ENCODE data around the gene USP13. TPM values are rescaled to one million over a fixed set of nuclear protein-coding genes. Genes with fewer than 3 reads are reported as not detected.
A peak's percentile ranks its signal among the peaks of the same experiment; 100 is the strongest.

USP13 gene
- total and polyA plus RNA-seq, 10 of the 15 experiments (the other 5 are each of a cell fraction or from before 2014, with no cell fraction given), result 3.2 to 20.8 (median 9.0) TPM

DNA sequence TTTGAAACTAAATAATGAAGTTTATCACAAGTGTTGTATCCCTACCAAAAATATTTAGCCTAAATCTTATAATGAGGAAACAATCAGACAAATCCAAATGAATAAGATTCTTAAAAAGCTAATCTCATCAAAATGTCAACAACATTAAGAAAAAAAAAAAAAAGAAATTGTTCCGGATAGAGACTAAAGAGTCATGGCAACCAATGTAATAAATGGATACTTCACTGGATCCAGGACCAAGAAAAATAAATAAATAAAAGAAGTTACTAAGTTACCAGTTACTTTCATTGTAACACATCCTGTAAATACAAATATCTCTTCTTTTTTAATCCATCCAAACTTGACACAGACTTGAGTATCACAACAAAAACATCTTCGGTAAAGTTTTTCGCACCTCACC lies 49.0 kb upstream of the USP13 start:
- Histone ChIP-seq H2AFZ (ENCODE audit: control insufficient read depth, low read depth, low read length) (peak overlapping the region; percentile 97), H3K4me2 (ENCODE audit: control insufficient read depth, insufficient read depth) (peak overlapping the region; percentile 49), H3K9ac (ENCODE audit: control insufficient read depth, insufficient read depth, low read length) (peak overlapping the region; percentile 90), H3K79me2 (ENCODE audit: control insufficient read depth, insufficient read depth, low read length) (peaks cover 52% of the 10 kb centered on the region), H3K36me3 (ENCODE audit: control insufficient read depth in 2 of 2, insufficient read depth in 2 of 2, low read length in 1 of 2) (peaks cover 4 to 17% of the 10 kb centered on the region in 2 experiments; a peak in 3 of 4 replicates), H3K27me3 (replicated peaks in 1 of 2; ENCODE audit: control insufficient read depth in 2 of 2, insufficient read depth in 2 of 2, low read length in 1 of 2) (no peaks in the 10 kb centered on the region), H3K27ac (ENCODE audit: control insufficient read depth, insufficient read depth) (peak overlapping the region; percentile 69), H3K4me1 (ENCODE audit: control insufficient read depth, insufficient read depth, low read length) (peaks cover 16% of the 10 kb centered on the region), H4K20me1 (ENCODE audit: control insufficient read depth, insufficient read depth) (no peaks in the 10 kb centered on the region), H3K9me3 (replicated peaks; ENCODE audit: control insufficient read depth, insufficient read depth, low read length) (no peaks in the 10 kb centered on the region), H3K4me3 (peak overlapping the region; percentile 78)
- ChIA-PET CTCF (no interaction called here), RAD21 (ENCODE audit: unreplicated experiment) (no interaction called here), SMC1A (ENCODE audit: uncharacterized antibody, unreplicated experiment) (interaction anchor here (1.4 to 1.5 kb wide), 2 partner anchors 34 to 41 kb away, joined by 3 to 4 read pairs; partner anchors contain the start of gene ACTL6A), POLR2A (interaction anchor here (0.6 to 1.8 kb wide), 5 partner anchors 9 to 257 kb away, joined by 3 to 6 read pairs (median 3); partner anchors contain the start of genes MFN1 and USP13)
- DNase-seq (ENCODE audit: low read depth, low spot score), result no peak
- ATAC-seq, result no peak
- in situ Hi-C loops (cut with MboI) (no loop called here), intact Hi-C loops (cut with micrococcal nuclease; ENCODE audit: unreplicated experiment) (loop anchor here (2.0 to 5.0 kb wide), 2 partner anchors 49 to 257 kb away; partner anchors contain the start of genes MFN1 and USP13)
- no TSS peak for BruUV-seq (replicated peaks)
- TF ChIP-seq SRF (IDR thresholded peaks at IDR 0.05; ENCODE audit: low read depth in 2 of 2, low read length in 2 of 2) (no peak), FOXM1 (IDR thresholded peaks at IDR 0.05; ENCODE audit: low read depth, low read length) (no peak), RB1 (IDR thresholded peaks at IDR 0.05; ENCODE audit: borderline replicate concordance) (no peak), E4F1 (IDR thresholded peaks at IDR 0.05; ENCODE audit: borderline replicate concordance, partially characterized antibody) (no peak), TARDBP (IDR thresholded peaks at IDR 0.05; ENCODE audit: borderline replicate concordance) (no peak), CHD2 (IDR thresholded peaks at IDR 0.05; ENCODE audit: borderline replicate concordance, low read depth, low read length) (no peak), CUX1 (IDR thresholded peaks at IDR 0.05; ENCODE audit: insufficient replicate concordance, low read depth, low read length) (no peak), SMAD1 (IDR thresholded peaks at IDR 0.05; ENCODE audit: low read depth, partially characterized antibody) (no peak)
- TF ChIP-seq, protein P1, sequence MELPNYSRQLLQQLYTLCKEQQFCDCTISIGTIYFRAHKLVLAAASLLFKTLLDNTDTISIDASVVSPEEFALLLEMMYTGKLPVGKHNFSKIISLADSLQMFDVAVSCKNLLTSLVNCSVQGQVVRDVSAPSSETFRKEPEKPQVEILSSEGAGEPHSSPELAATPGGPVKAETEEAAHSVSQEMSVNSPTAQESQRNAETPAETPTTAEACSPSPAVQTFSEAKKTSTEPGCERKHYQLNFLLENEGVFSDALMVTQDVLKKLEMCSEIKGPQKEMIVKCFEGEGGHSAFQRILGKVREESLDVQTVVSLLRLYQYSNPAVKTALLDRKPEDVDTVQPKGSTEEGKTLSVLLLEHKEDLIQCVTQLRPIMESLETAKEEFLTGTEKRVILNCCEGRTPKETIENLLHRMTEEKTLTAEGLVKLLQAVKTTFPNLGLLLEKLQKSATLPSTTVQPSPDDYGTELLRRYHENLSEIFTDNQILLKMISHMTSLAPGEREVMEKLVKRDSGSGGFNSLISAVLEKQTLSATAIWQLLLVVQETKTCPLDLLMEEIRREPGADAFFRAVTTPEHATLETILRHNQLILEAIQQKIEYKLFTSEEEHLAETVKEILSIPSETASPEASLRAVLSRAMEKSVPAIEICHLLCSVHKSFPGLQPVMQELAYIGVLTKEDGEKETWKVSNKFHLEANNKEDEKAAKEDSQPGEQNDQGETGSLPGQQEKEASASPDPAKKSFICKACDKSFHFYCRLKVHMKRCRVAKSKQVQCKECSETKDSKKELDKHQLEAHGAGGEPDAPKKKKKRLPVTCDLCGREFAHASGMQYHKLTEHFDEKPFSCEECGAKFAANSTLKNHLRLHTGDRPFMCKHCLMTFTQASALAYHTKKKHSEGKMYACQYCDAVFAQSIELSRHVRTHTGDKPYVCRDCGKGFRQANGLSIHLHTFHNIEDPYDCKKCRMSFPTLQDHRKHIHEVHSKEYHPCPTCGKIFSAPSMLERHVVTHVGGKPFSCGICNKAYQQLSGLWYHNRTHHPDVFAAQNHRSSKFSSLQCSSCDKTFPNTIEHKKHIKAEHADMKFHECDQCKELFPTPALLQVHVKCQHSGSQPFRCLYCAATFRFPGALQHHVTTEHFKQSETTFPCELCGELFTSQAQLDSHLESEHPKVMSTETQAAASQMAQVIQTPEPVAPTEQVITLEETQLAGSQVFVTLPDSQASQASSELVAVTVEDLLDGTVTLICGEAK (IDR thresholded peaks at IDR 0.05; ENCODE audit: borderline replicate concordance), result no peak
- TF ChIP-seq, protein P2, sequence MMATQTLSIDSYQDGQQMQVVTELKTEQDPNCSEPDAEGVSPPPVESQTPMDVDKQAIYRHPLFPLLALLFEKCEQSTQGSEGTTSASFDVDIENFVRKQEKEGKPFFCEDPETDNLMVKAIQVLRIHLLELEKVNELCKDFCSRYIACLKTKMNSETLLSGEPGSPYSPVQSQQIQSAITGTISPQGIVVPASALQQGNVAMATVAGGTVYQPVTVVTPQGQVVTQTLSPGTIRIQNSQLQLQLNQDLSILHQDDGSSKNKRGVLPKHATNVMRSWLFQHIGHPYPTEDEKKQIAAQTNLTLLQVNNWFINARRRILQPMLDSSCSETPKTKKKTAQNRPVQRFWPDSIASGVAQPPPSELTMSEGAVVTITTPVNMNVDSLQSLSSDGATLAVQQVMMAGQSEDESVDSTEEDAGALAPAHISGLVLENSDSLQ (IDR thresholded peaks at IDR 0.05), result no peak
- 0% methylated on average over 3 of the region's 3 CpGs for WGBS (ENCODE audit: insufficient coverage, insufficient replicate concordance, low lambda C conversion rate, missing lambda C conversion rate)
- FAIRE-seq, result no peak
